CD1c-positive myeloid dendritic cell (primary cell): ENCODE data around the gene URM1.
"Not testable (repeated sequence)": the region's sequence is repeated elsewhere in the genome, so short reads cannot be mapped to it uniquely, and the experiment has no call there.

Experiments
- DNase-seq: peaks from one replicate; pipeline ENCODE4 v3.0.0-alpha.2; 2016; ENCODE audit errors: extremely low spot score

URM1 gene

DNA sequence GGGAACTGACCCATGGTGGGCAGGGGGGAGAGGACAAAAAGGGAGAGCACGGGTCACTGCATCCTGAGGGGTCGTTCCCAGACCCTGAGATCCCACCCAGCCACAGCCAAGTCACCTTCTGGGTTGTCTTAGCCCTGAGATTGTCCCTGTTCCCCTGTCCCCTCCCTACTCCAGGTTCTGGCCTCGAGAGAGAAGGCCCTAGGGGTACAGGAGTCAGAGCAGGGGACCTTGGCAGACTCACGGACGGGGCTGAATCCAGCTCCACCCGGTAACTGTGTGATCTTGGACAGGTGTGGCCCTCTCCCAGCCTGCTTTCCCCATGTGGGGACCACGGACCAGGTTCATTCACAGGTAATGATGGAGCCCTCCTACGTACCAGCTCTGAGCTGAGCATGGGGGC, 38.3 kb downstream of the URM1 start:
- no peak for DNase-seq

DNA sequence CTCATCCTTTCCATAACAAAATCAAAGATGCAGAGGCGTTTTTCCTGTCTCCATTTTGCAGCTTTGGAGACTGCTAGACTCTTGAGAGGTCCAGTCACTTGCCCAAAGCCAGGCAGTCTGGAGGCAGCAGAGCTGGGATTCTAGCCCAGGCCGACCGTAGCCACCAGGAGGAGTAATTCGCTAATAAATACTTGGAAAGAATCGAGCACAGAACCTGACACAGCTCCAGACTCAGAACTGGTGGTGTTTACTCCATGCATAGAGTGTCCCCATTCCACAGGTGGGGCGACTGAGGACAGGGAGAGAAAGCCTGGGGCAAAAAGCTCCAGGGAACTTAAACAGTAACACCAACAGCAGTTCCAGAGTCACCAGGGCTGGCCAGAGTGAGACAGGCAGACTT, 38.8 kb downstream of the URM1 start:
- DNase-seq = no peak

DNA sequence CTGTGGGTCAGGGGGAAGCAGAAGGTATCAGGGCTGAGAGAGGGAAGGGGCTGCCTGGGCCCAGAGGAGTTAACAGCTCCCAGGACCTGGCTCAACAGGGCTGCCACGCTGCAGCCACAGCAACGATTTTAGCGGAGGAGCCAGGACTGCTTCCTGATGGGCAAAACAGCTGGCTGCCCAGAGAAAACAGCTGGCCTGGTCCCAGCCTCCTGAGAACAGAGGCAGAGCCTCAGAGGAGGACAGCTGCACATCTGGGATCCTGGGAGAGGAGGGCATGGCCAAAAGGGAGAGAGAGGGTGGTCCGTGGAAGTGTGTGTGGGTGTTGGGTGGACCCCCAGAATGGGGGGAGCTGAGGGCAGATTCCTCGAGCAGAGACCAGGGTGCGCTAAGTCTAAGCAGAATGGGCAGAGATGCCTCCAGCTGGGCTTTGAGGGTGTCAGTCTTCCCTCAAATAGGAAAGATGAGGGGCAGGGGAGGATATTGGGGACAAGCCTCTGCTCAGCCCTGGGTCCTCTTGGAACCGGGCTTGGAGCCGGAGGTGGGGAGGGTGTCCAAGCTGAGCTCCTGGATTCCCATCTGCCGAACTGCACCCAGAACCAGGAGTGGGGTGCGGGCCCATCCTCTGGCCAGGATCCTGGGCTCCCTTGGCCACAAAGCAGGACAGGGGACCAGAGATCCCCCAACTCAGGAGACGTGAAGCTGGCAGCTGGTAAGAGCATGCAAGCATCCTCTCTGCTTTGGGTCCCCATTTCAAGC, 40.4 kb downstream of the URM1 start:
- DNase-seq = no peak

DNA sequence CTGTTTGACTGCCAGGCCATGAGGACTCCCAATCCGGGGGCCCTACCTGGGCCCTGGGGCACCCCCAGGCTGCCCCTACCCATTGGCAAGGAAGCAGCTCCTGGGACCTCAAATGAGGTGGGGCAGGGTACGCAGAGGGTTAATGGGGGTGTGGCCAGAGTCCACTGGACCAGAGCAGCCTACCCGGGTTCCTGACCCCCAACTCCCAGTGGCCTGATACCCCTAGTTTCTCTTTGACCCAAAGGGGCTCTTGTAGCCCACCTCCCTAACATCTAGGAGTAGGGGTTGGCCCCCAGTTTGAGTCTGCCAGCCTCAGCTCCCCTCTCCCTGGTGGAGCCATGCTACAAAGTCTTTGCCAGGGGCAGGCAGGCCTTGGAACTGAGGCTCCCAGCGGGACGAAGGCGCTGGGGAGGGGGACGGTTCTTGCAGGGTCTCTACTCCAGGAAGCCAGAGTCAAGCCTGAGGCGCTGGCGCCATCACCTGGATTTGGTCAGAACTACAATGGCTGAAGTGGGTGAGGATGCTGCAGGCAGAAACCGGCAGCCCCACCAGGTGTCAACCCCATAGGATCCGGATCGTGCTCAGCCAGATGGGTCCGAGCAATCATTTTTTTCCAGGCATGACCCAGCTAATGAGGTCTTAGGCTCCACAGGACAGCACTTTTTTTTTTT, 41.1 kb downstream of the URM1 start:
- DNase-seq = peak; percentile 55

DNA sequence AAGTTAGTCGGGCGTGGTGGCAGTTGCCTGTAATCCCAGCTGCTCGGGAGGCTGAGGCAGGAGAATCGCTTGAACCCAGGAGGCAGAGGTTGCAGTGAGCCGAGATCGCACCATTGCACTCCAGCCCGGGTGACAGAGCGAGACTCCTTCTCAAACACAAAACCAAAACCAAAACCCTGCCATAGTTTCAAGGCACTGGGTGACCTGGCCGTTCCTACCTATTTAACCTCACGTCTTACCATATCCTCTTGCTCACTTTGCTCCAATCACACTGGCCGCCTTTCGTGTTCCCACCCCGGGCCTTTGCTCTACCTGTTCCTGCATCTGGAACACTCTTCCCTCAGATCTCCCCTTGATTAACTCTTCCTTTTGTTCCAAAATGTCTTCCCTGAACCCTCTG, 42.6 kb downstream of the URM1 start:
- not testable (repeated sequence) for DNase-seq

DNA sequence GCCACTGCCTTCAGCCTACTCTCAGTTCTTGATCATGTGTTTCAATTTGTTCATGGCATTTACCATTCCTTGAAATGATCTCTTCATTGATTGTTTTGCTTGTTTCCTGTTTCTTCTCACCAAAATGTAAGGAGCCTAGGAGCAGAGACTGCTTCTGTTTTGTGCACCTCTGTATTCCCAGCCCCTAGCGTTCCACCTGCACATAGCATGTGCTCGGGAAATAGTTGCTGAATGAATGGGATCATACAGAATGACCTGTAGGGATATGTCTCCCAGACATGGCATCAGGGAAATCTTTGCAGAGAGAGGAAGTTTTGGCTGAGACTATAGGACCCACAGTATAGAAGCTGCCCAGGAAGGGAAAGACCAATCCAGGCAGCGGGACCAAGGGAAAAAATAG, 43.3 kb downstream of the URM1 start:
- no peak for DNase-seq

DNA sequence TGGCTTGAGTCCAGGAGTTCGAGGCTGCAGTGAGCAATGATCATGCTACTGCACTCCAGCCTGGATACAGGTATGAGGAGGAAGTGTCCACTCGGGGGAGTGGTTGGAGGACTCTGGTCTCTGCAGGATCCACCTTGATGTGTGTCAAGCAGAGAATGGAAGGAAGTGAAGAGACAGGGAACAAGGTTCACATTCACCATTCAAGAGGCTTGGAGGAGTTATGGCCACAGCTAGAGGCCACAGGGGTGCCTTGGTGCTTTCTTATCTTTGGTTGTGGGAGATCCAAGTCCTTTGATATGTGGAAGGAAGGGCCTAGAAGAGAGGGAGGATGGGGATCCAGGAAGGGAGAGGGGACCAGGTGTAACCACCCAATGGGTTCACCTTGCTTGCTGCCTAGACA, 44.1 kb downstream of the URM1 start:
- DNase-seq = no peak

DNA sequence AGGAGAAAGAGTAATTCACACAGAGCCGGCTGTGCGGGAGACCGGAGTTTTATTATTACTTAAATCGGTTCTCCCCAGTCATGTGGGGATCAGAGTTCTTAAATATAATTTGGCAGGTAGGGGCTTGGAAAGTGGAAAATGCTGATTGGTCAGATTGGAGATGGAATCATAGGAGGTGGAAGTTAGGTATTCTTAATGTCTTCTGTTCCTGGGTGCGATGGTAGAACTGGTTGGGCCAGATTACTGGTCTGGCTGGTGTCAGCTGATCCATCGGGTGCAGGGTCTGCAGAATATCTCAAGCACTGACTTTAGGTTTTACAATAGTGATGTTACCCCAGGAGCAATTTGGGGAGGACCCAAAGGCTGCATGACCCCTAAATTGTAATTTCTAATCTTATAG, 44.8 kb downstream of the URM1 start:
- DNase-seq = no peak

DNA sequence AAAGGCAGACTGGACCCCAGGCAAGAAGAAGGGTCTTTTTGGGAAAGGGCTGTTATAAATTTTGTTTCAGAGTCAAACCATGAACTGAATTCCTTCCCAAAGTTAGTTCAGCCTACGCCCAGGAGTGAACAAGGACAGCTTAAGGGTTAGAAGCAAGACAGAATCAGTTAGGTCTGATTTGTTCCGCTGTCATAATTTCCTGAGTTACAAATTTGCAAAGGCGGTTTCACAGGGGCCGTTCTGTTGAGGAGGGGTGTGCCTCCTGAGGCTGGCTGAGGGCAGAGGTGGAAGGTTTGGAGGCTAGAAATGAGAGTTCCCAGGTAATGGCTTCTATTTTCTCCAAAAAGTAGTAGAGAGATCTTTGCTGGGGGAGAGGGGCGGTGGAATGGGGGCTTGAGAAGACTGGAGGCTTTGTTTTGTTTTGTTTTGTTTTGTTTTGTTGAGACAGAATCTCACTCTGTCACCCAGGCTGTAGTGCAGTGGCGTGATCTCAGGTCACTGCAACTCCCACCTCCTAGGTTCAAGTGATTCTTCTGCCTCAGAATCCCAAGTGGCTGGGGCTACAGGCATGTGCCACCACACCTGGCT, 45.4 kb downstream of the URM1 start:
- no peak for DNase-seq

DNA sequence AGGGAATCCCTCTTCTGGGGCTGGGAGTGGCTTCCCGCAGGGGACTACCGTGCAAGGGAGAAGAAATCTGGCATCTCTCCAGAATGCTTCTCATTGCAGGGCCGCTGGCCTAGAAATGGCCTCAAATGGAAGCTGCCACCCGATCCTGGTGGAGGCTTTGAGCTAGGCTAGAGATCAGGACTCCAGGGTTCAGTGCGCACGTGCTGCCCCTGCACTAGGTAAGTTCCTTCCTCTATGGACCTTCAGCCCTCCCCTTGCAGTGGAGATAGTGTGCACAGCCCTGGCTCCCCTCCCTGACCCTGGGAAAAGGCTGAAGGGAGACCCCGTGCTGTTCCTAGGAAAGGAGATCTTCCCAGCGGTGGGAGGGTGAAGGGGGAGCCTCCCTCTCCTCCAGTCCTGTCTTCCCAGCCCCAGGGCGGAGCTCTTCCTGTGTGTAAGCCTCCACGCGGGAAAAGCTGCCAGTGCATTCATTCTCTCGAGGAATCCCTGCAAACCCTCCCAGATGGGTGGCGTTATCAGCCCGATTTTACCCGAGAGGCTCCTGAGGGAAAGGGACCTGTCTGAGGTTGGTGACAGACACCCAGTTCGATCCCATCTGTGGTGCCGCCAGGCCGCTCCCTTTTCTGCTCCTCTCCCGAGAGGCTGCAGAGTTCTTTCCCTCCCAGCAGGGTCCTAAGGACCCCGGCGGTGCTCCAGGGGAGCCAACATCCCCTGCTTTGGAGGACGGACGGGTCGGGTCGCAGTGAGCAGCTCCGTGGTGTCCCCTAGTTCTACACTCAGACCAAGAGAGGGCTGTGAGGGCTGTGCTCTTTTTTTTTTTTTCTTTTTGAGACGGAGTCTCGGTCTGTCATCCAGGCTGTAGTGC, 48.1 kb downstream of the URM1 start:
- no peak for DNase-seq

DNA sequence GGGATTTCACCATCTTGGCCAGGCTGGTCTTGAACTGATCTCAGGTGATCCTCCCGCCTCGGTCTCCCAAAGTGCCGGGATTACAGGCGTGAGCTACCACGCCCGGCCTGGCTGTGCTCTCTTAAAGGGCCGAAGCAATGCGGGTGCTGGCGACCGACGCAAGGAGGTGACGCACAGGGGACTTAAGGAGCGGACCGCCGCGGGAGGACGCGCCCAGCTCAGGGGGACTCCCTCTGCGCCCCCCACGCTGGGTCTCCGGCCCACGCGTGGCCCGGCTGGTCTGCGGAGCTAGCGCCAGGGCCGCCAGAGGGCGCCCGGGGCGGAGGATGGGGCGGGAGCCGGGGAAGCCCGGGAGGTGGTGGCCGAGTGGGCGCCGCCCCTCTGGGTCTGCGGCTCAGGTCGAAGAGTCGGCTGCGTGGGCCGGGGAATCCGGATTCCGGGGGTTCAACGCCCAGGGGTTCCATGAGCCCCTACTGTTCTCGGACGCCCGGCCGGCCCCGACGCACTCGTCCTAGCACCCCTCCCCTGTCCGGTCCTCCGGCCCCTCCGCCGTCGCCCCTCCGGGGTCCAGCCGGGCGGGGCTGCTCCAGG, 49.0 kb downstream of the URM1 start:
- DNase-seq = peak; percentile 87

DNA sequence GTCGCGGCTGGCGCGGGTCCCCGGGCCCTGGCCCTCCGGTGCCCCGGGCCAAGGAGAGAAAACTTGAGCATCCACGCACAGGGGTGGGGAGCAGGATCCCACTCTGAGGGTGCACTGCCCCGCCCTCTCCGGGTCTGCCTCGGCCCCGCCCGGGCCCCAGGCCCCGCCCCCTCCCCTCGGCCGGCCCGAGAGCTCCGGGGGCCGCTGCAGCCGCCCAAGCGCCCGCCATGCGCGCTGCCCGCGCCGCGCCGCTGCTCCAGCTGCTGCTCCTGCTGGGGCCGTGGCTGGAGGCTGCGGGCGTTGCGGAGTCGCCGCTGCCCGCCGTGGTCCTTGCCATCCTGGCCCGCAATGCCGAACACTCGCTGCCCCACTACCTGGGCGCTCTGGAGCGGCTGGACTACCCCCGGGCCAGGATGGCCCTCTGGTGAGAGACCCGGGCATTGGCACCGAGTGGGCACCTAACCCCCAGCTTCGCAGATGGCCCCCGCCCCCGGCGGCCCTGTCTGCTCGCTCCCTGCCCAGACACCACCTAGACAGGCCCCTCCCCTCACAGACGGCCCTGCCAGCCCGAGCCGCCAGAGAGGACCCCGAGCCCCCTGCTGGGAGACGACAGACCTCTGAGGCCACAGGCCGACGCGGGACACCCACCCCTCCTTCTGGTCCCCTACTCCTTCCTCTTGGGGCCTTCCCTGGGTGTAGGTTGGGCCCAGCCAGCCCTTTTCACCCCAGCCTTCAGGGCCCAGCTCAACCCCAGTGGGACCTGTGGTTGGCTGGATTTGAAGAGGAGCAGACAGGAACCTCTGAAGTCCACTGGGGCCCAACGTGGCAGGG, 49.7 kb downstream of the URM1 start, which contains the start of gene CERCAM:
CERCAM (plus strand) TSS at position 207 of the 831 bp plus-strand sequence; CDS start at position 228, 21 bp downstream.
- DNase-seq = peak; percentile 42

DNA sequence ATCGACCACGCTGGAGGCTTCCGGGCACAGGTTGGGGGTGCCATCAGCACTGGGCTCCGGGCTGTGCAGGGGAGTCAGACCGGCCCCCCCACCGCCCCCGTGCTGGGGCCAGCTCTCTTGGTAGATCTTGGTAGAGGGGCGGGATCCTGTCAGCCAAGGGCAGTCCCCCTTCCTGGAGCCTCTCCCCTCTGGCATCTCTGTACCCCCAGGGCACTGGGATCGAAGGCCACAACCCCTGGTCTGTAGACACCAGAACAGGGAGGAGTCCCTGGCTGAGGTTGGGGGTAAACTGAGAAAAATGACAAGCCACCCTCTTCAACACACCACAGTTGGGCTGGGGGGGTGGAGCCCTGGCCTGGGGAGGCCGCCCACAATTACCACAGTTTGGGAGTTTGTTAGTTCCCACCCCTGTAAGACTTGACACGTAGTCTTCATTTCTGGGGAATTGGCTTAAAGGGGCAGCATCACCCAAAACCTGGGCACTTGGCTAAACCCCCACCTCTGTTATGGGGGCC, 50.4 kb downstream of the URM1 start:
- DNase-seq = peak; percentile 27

DNA sequence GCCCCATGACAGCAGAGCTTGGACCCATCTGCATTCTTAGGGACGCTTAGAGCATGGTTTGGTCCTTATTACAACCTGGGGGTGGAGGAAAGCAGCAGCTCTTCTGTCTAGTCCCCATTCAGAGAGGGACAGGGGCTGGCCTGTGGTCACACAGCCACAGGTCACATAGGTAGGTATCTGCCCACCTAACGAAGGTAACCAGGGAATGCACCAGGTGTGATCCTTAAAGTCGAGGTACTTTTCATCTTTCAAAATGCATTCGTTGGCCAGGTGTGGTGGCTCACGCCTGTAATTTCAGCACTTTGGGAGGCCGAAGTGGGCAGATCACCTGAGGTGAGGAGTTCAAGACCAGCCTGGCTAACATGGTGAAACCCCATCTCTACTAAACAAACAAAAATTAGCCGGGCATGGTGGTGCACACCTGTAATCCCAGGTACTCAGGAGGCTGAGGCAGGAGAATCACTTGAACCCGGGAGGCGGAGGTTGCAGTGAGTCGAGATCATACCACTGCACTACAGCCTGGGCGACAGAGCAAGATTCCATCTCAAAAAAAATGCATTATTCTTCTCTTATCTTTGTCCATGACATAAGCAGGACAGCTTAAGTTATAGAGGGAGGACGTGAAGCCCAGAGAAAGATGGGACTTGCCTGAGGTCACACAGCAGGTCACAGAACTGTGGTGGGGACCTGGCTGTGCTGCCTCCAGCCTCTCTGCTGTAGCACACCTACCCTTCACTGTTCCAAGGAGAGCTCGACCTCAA, 51.0 kb downstream of the URM1 start:
- not testable (repeated sequence) for DNase-seq

DNA sequence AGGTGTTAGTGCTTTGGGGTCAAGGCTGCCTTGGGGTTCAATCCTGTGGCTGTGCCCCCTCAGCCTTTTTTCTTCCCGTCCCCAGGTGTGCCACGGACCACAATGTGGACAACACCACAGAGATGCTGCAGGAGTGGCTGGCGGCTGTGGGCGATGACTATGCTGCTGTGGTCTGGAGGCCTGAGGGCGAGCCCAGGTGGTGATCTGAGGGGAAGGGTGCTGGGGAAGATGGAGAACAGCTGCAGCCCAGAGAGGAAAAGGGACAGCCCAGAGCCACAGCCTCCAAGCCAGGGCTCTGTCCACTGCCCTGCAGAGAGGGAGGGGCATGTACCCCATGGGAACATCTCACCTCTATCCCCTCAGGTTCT, 51.6 kb downstream of the URM1 start:
- no peak for DNase-seq

DNA sequence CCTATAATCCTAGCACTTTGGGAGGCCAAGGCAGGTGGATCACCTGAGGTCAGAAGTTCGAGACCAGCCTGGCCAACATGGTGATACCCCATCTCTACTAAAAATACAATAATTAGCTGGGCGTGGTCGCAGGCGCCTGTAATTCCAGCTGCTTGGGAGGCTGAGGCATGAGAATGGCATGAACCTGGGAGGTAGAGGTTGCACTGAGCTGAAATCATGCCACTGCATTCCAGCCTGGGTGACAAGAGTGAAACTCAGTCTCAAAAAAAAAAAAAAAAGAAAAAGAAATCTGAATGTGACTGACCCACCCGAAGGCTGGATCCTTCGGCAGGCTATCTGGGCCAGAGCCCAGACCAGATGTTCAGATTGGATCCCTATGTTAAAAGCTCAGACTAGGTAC, 52.2 kb downstream of the URM1 start:
- DNase-seq = not testable (repeated sequence)

DNA sequence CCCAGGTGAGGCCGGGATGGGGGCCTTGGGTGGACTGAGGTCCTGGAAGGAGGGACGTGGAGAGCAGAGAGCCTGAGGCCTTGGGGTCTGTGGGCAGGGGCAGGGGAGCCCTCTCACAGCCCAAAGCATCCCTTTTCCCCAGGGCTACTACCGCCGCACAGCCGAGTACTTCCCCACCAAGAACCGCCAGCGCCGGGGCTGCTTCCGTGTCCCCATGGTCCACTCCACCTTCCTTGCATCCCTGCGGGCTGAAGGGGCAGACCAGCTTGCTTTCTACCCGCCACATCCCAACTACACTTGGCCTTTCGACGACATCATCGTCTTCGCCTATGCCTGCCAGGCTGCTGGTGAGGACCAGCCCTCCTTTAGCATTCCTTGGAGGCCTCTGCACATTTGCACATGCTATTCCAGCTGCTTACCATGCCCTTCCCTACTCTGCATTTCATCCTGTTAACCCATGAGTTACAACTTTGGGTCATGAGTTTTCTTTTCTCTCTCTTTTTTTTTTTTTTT, 53.1 kb downstream of the URM1 start:
- DNase-seq = no peak

DNA sequence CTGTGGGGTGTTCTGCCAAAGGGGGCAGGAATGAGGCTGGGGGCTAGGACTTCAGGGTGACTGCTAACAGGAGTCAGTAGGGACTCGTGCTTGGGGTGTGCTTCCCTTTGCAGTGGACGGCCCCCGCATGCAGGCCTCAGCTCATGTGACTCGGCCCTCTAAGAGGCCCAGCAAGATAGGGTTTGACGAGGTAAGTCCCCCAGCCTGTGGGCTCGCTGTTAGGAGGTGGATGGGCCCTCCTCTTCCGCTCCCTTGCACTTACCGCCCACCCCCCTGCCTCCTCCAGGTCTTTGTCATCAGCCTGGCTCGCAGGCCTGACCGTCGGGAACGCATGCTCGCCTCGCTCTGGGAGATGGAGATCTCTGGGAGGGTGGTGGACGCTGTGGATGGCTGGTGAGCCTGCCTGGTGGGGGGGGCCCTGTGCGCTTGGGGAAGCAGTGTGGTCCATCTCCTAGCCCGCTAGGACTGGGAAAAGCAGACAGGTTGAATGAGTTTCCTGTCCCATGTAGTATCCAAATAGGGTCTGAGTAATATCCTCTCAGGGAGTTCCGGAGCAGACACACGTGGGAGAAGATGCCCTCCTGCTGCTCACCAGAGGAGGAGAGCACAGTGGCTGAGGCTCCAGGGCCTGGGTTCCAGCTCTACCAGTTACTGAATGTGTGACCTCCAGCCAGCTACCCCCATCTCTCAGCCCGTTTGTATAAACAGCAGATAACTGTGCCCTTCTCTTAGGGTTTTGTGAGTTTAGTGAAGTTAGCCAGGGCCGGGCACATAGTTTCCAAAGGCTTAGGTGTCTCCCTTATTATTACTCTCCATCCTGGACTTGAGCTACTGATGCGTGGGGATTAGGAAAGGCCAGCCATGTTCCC, 57.7 kb downstream of the URM1 start:
- no peak for DNase-seq
